Neural cell (in vitro differentiated cells): Measurements from ENCODE around the gene SPINK2. TPM values are rescaled to one million over a fixed set of nuclear protein-coding genes. Genes with fewer than 3 reads are reported as not detected.

ENCODE experiments used
- H2AFZ ChIP-seq: fragments of 200-600, 300-800 bp; sonication (generic), shearing (Covaris generic); 2 replicates; pipeline ENCODE4 v1.6.0; 2014; ENCODE audit warnings: low read depth, mild to moderate bottlenecking, antibody characterized with exemption, low read length, moderate library complexity
- H3F3A ChIP-seq: fragments of 200-600 bp; shearing (Covaris generic); 2 replicates; pipeline ENCODE4 v1.6.1; 2016; ENCODE audit warnings: mild to moderate bottlenecking, moderate library complexity, mixed read lengths, antibody characterized with exemption, low read length; ENCODE audit not compliant: insufficient read depth, poor library complexity, severe bottlenecking
- H3K27ac ChIP-seq: fragments of 200-600, 300-800 bp; sonication (generic), shearing (Covaris generic); 2 replicates; pipeline ENCODE4 v1.5.1; 2014; ENCODE audit warnings: mild to moderate bottlenecking, low read length, moderate library complexity
- H3K27me3 ChIP-seq: fragments of 300-800, 200-600 bp; sonication (generic), shearing (Covaris generic); 2 replicates; pipeline ENCODE4 v1.6.0; 2014; ENCODE audit warnings: mild to moderate bottlenecking, low read depth, low read length, moderate library complexity; ENCODE audit not compliant: insufficient read depth
- H3K36me3 ChIP-seq: fragments of 300-800, 200-600 bp; sonication (generic), shearing (Covaris generic); 2 replicates; pipeline ENCODE4 v1.5.1; 2014; ENCODE audit warnings: mild to moderate bottlenecking, antibody characterized with exemption, low read length, moderate library complexity; ENCODE audit not compliant: insufficient read depth
- H3K4me2 ChIP-seq: fragments of 300-800, 200-600 bp; sonication (generic), shearing (Covaris generic); 2 replicates; pipeline ENCODE4 v1.6.0; 2014; ENCODE audit warnings: mild to moderate bottlenecking, low read length
- H3K4me3 ChIP-seq: fragments of 300-800, 200-600 bp; sonication (generic), shearing (Covaris generic); 2 replicates; pipeline ENCODE4 v1.5.1; 2014; ENCODE audit warnings: mild to moderate bottlenecking, low read length, moderate library complexity
- H3K79me2 ChIP-seq: fragments of 200-600 bp; shearing (Covaris generic); replicated peaks from 2 replicates; pipeline ENCODE4 v1.6.0; 2014; ENCODE audit warnings: mild to moderate bottlenecking, low read length, moderate library complexity; ENCODE audit not compliant: insufficient read depth
- H3K9ac ChIP-seq: fragments of 300-800, 200-600 bp; sonication (generic), shearing (Covaris generic); 2 replicates; pipeline ENCODE4 v1.6.1; 2016; ENCODE audit warnings: mild to moderate bottlenecking, low read length, mixed read lengths
- H3K9me2 ChIP-seq: fragments of 200-600 bp; shearing (Covaris generic); 2 replicates; pipeline ENCODE4 v1.6.1; 2016; ENCODE audit warnings: mild to moderate bottlenecking, low read length, mixed read lengths; ENCODE audit not compliant: insufficient read depth
- H3K9me3 ChIP-seq: fragments of 200-600, 300-800 bp; sonication (generic), shearing (Covaris generic); 2 replicates; pipeline ENCODE4 v1.6.1; 2016; ENCODE audit warnings: mild to moderate bottlenecking, mixed run types, low read length, moderate library complexity, mixed read lengths
- H4K20me1 ChIP-seq: fragments of 200-600 bp; shearing (Covaris generic); 2 replicates; pipeline ENCODE4 v1.6.1; 2016; ENCODE audit warnings: mild to moderate bottlenecking, mixed run types; ENCODE audit not compliant: insufficient read depth
- CTCF ChIP-seq: fragments of 450-650 bp; IDR thresholded peaks from 2 replicates; pipeline ENCODE4 v1.5.1; 2014; ENCODE audit warnings: antibody characterized with exemption, mild to moderate bottlenecking, moderate library complexity; ENCODE audit not compliant: poor library complexity, severe bottlenecking
- EP300 ChIP-seq: fragments of 450-650 bp; conservative IDR thresholded peaks from 2 replicates; pipeline ENCODE4 v1.6.1; 2014; ENCODE audit warnings: antibody characterized with exemption, mild to moderate bottlenecking, moderate library complexity; ENCODE audit not compliant: poor library complexity, severe bottlenecking
- EZH2 ChIP-seq: fragments of 200-600, 300-800 bp; shearing (Covaris generic), sonication (generic); IDR thresholded peaks from 2 replicates; pipeline ENCODE4 v1.6.1; 2014; ENCODE audit warnings: antibody characterized with exemption, low read length, borderline replicate concordance, mild to moderate bottlenecking; ENCODE audit not compliant: insufficient read depth, poor library complexity, severe bottlenecking
- MXI1 ChIP-seq: fragments of 450-650 bp; conservative IDR thresholded peaks from 2 replicates; pipeline ENCODE4 v1.6.1; 2014; ENCODE audit warnings: antibody characterized with exemption, mild to moderate bottlenecking; ENCODE audit not compliant: poor library complexity, severe bottlenecking
- POLR2AphosphoS5 ChIP-seq: IDR thresholded peaks from 2 replicates; pipeline ENCODE4 v1.6.1; 2012
- RAD21 ChIP-seq: fragments of 450-650 bp; conservative IDR thresholded peaks from 2 replicates; pipeline ENCODE4 v1.6.1; 2014; ENCODE audit warnings: antibody characterized with exemption, mild to moderate bottlenecking, moderate library complexity
- REST ChIP-seq: IDR thresholded peaks from 2 replicates; pipeline ENCODE4 v1.6.1; 2012; ENCODE audit warnings: borderline replicate concordance
- SMC3 ChIP-seq: fragments of 450-650 bp; conservative IDR thresholded peaks from 2 replicates; pipeline ENCODE4 v1.6.1; 2014; ENCODE audit warnings: antibody characterized with exemption, mild to moderate bottlenecking, moderate library complexity; ENCODE audit not compliant: poor library complexity
- TAF1 ChIP-seq: IDR thresholded peaks from 2 replicates; pipeline ENCODE4 v1.6.1; 2012; ENCODE audit warnings: low read depth
- polyA plus RNA-seq: library from polyadenylated mRNA; depleted of rRNA; stranded (reverse); fragments of >200 nt; gene quantifications from 2 replicates; pipeline ENCODE4 v1.2.3, GENCODE V29; 2014

SPINK2 gene
- polyA plus RNA-seq, 1 donor from 2014 or later = 1.4 TPM

DNA sequence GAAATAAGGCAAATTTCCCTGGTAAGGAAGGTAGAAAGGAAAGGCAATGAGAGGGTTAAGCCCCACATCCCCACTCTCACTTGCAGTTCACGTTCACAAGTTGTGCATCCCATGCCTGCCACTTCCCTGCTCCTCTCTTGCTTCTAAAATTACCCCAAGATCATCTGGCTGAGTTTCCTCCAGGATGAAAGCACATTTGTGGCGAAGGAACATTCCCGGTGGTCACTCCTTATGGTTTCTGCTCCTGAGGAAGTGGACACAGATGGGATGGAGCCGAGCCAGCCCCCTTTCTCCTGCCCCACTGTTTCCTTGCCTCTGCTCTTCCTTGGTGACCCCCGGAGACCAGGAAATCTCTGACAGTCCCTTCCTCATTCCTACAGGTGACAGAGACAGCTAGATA, 37.5 kb downstream of the SPINK2 start:
- Histone ChIP-seq H3K27ac (no peak overlapping the region), H3K9me3 (no peaks in the 10 kb centered on the region), H3K9ac (no peak overlapping the region), H3F3A (no peaks in the 10 kb centered on the region), H3K79me2 (no peaks in the 10 kb centered on the region), H2AFZ (no peak overlapping the region), H3K9me2 (no peaks in the 10 kb centered on the region), H4K20me1 (no peaks in the 10 kb centered on the region), H3K27me3 (no peaks in the 10 kb centered on the region), H3K36me3 (no peaks in the 10 kb centered on the region), H3K4me2 (no peak overlapping the region), H3K4me3 (no peak overlapping the region)
- no peak for TF ChIP-seq MXI1
- TF ChIP-seq CTCF = no peak
- TF ChIP-seq EP300 = no peak
- no peak for TF ChIP-seq SMC3
- TF ChIP-seq EZH2 = no peak
- TF ChIP-seq REST = no peak
- no peak for TF ChIP-seq TAF1
- TF ChIP-seq RAD21 = no peak
- TF ChIP-seq POLR2AphosphoS5 = no peak

- Histone ChIP-seq H3F3A (no peaks in the 10 kb centered on the region), H3K9me2 (no peaks in the 10 kb centered on the region), H3K27me3 (no peaks in the 10 kb centered on the region), H2AFZ (no peak overlapping the region), H3K4me3 (no peak overlapping the region), H3K9me3 (no peaks in the 10 kb centered on the region), H3K27ac (no peak overlapping the region), H3K79me2 (no peaks in the 10 kb centered on the region), H3K36me3 (no peaks in the 10 kb centered on the region), H3K4me2 (no peak overlapping the region), H4K20me1 (no peaks in the 10 kb centered on the region), H3K9ac (no peak overlapping the region)
- TF ChIP-seq CTCF (no peak), RAD21 (no peak), EZH2 (no peak), POLR2AphosphoS5 (no peak), SMC3 (no peak), REST (no peak), TAF1 (no peak), EP300 (no peak), MXI1 (no peak)
Observed at GRCh38 chr4:56782019-56782418, 39.5 kb downstream of the SPINK2 start.
